ENCODE results near the gene RWDD1.

- TF ChIP-seq CTCF (conservative IDR thresholded peaks at IDR 0.05 in 1 of 2, IDR thresholded peaks at IDR 0.05 in 1 of 2; ENCODE audit: extremely low read depth in 1 of 2, insufficient read depth in 1 of 2, low read depth in 1 of 2, low read length in 2 of 2): no peak
- no peak for TF ChIP-seq EZH2 (IDR thresholded peaks at IDR 0.05; ENCODE audit: borderline replicate concordance, low read length)
Observed at GRCh38 chr6:116542426-116542825, 28.9 kb upstream of the RWDD1 start.

Measured in mammary epithelial cell (primary cell).